Gastroesophageal sphincter (tissue), 3 donors: Measurements from ENCODE around the gene GPX6.

Experiments used
- EP300 ChIP-seq: sonication (generic); formaldehyde crosslinking; IDR thresholded peaks from one replicate; pipeline ENCODE4 v1.6.1; 2017; ENCODE audit warnings: antibody characterized with exemption, mild to moderate bottlenecking
- TF ChIP-seq, protein P1 (sequence below), 4 experiments: fragments of 200-600 bp in 2 of 4; fragments of 450-650 bp in 2 of 4; sonication (generic) in 1 of 4; IDR thresholded peaks; one replicate each; pipeline ENCODE4 v1.5.1; 2017 to 2019; ENCODE audit warnings: antibody characterized with exemption in 4 of 4, mild to moderate bottlenecking in 2 of 4, moderate library complexity in 2 of 4

DNA sequence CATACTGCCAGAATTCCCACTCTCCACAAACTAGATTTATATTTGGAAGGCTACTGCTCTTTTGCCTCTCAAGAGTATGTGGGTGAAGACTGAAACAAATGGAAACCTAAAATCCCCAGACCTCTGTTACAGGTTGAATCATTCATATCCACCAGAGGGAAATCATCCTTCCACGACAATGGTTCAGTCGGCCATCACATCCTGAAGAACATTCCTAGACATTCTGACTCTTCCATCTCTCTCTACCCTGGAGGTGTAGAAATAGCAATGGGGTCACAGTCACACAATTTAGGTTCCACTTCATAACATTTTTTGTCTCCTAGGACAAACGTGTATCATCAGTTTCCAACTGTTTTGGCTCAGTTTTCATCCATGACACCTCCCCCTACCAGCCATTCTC, 18.7 kb upstream of the GPX6 start:
- no peak for TF ChIP-seq EP300
- TF ChIP-seq, protein P1, sequence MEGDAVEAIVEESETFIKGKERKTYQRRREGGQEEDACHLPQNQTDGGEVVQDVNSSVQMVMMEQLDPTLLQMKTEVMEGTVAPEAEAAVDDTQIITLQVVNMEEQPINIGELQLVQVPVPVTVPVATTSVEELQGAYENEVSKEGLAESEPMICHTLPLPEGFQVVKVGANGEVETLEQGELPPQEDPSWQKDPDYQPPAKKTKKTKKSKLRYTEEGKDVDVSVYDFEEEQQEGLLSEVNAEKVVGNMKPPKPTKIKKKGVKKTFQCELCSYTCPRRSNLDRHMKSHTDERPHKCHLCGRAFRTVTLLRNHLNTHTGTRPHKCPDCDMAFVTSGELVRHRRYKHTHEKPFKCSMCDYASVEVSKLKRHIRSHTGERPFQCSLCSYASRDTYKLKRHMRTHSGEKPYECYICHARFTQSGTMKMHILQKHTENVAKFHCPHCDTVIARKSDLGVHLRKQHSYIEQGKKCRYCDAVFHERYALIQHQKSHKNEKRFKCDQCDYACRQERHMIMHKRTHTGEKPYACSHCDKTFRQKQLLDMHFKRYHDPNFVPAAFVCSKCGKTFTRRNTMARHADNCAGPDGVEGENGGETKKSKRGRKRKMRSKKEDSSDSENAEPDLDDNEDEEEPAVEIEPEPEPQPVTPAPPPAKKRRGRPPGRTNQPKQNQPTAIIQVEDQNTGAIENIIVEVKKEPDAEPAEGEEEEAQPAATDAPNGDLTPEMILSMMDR (IDR thresholded peaks at IDR 0.05), result no peak
